HG03439 (cell line): ENCODE data around the gene FBL.
"Not testable (repeated sequence)": the region's sequence is repeated elsewhere in the genome, so short reads cannot be mapped to it uniquely, and the experiment has no call there.

Source experiments
- ATAC-seq: cut with Tn5 transposase; IDR thresholded peaks from one replicate; pipeline ENCODE4 v1.9.1; 2021; ENCODE audit warnings: mild to moderate bottlenecking, moderate library complexity; ENCODE audit not compliant: unreplicated experiment

The FBL gene

DNA sequence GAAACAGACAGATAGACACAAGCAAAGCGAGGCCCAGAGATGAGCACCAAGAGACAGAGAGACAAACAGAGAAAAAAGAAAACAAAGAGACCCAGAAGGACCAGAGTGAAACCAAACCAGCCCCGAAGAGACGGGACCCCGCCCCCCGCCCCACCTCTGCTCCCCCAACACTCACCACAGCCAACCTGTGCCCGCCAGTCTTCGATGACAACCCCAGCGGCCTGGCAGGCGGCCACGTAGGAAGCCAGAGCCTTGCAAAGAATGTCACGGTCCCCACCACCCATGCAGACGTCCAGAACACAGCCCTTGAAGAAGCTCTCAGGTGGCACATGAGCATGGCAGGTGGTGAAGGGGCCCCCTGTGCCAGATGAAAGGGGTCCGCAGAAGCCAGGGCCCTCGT lies 31.3 kb upstream of the FBL start:
- ATAC-seq, result not testable (repeated sequence)

DNA sequence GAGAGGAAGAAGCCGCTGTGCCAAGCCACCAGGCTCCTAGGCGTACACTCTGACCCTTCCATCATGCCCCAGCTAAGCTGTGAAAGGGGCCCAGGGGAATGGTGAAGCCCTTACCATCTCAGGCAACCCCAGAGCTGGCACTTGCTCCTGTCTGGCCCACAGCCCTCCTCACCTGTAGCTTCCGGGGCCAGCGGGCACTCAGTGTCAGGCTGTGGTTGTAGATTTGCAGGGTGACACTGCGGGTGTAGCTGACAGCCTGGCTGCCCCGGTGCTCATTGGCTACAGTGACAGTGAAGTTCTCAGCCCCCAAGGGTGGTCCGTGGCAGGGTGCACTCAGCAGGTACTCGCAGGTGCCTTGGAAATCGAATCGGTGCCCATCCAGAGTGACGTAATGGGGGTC lies 30.3 kb upstream of the FBL start:
- not testable (repeated sequence) for ATAC-seq

DNA sequence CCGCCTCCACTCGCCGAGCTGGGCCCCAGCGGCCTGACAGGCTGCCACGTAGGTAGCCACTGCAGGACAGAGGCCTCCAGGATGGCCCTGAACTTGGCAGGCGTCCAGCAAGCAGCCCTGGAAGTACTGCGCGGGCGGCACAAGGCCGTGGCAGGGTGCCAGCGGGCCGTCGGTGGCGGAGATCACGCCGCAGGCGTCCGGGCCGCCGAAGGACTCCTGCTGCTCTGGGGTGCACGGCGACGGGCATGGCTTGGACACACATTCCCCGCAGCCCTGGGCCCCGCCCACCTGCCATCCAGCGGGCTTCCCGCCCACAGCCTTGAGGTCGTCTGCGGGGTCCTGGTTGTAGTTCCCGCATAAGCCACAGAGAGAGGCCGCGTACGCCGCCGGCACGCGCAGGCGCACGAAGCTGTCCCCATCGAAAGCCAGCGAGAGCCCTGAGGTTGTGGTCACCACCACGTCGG lies 29.3 kb upstream of the FBL start:
- ATAC-seq, result not testable (repeated sequence)

DNA sequence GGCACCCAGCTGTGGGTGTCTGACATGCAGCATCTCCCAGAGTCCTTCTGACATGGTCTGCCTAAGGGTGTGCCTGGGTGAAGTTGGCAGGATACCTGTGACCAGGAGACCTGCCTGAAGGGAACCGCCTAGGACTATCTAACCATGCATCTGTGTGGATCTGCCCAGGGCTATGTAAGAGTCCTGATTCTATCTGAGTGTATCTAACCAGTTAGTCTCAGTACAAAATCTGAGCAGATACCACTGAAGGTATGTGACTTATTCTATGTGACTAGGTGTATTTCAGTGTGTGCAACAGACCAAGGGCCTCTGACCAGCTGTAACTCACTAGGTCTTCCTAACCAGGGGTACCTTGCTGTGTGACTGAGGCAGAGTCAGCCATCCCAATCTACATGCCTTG lies 28.2 kb upstream of the FBL start:
- no peak for ATAC-seq

DNA sequence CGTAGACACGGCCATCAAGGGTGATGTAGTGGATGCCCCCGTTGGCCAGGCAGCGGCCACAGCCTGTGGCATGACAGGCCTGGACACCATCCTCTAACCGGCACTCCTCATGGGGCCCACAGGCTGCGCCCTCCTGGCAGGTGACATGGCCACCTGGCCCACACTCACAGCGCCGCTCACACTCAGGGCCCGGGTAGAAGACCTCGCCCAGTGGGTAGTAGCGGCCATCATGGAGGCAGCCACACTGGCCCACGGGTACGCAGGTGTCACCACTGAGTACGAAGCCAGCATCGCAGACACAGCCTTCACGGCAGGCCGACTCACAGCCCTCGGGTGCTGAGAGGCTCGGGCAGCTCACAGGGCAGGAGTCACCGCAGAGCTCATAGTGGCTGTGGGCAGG lies 27.2 kb upstream of the FBL start:
- no peak for ATAC-seq

DNA sequence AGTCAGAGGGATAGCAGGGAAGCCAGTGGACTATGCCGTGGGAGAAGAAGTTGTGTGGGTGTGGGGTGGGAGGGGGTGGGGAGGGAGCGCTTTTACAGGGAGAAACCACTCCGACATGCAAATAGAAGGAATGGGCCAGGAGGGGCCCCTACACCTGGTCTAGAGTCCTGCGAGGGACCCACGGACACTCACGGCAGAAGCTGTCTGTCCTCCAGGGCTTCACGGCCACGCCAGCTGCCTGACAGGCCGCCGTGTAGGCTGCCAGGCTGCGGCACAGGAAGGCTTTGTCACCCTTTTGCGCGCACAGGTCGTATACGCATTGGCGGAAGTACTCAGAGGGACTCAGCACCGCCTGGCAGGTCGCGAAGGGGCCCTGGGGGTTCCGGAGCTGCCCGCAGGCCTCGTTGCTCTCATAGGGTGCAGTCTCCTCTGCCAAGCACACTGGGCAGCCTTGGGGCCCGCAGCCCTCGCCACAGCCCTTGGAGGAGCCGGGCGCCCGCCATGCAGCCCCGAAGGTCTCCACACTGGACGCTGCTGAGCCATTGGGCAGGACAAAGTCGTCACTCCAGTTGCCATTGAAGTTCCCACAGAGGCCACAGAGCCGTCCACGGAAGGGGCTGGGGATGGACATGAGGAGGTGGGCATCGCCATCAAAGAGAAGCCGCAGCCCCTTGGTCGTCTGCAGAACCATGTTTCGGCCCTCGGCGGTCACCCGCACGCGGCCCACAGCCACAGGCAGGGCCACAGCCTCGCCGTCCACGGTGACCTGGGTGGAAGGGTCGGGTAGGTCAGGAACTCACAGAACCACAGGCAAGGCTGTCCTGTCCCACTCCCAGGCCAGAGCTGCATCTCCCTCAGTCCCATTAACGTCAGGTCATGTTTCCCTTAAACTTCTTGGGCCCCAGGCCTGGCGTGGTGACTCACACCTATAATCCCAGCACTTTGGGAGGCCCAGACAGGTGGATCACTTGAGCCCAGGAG lies 26.0 kb upstream of the FBL start:
- no peak for ATAC-seq

DNA sequence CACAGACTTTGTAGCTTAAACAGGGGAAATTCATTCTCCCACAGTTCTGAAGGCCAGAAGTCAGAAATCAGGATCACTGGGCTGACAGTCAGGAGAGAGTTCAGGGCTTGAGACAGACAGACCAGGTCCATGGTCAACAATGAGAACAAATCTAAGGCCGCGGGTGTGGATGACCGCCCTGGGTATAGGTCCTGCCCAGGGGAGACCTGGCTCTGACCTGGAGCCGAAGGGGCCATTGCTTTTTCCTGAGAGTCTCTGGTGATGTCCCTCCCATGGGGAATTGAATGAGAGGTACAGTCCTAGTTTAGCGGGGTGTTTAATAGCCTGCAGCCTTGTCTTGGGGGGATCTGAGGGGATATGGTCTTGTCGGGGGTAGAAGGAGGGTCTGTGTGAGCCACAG lies 25.2 kb upstream of the FBL start:
- no peak for ATAC-seq

DNA sequence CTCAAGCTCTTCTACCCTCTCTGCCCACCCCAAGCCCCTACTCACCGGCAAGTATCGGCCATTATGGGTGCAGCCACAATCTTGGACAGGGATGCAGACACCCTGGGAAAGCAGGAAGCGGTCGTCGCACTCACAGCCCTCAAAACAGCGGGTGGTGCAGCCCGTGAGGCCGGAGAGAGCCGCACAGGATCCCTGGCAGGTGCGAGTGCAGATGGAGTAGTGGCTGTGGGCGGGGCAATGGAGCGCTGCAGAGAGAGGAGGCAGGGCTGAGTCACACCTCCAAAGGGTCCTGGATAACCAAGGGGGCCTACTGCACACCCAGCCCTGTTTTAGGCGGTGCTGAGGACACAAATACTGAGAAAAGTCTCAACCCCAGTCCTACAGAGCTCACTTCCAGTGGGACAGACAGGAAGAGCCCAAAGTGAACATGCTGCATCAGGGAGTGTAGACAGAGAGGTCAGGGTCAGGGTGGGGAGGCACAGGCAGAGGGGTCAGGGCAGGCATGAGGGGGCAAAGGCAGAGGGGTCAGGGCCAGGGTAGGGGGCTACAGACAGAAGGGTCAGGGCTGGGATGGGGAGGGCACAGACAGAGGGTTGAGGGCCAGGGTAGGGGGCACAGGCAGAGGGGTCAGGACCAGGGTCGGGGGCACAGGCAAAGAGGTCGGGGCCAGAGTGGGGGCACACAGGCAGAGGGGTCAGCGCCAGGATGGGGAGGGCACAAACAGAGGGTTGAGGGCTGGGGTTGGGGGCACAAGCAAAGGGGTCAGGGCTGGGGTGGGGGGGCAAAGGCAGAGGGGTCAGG lies 24.2 kb upstream of the FBL start:
- no peak for ATAC-seq

DNA sequence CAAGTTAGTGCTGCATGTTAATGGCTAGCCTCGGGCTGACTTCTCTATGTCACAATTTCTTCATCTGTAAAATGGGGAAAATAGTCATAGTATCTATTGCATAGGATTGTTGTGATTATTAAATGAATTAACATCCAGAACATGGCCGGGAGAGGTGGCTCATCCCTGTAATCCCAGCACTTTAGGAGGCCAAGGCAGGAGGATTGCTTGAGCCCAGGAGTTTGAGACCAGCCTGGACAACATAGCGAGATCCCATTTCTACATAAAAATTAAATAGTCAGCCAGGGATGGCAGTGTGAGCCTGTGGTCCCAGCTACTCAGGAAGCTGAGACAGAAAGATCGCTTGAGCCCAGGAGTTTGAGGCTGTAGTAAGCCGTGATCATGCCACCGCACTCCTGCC lies 21.8 kb upstream of the FBL start:
- no peak for ATAC-seq

DNA sequence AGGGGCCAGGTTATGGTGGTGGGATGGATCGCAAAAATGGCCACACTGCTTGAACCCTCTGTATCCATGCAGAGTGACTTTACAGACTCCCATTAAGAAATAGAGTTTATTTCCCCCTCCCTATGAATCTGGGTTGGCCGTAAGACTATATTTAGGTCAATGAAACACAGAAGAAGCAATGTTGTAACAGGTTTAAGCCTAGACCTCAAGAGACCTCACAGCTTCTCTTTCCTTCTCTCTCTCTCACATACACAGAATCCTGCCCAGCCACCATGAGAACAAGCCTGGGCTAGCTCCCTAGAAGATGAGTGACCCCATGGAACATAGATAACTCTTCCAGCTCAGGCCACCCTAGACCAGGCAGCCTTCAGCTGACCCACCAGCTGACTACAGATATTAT lies 21.0 kb upstream of the FBL start:
- no peak for ATAC-seq

DNA sequence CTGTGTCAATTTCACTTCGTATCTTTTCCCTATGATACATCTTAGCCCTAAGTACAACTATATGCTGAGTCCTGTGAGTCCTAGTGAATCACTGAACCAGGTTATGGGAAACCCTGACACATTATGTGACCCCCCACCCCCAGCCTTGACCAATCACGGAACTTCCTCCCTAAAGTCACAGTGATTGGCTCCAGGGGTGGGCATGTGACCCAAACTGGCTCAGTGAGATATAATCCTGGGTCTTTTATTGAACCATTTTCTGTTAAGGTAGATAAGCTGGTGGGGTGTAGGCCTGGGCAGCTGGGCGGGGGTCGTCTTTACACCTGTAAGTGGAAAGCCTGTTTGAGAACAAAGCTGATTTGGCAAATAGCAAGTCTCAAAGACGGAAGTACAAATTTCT lies 19.8 kb upstream of the FBL start:
- ATAC-seq, result no peak

DNA sequence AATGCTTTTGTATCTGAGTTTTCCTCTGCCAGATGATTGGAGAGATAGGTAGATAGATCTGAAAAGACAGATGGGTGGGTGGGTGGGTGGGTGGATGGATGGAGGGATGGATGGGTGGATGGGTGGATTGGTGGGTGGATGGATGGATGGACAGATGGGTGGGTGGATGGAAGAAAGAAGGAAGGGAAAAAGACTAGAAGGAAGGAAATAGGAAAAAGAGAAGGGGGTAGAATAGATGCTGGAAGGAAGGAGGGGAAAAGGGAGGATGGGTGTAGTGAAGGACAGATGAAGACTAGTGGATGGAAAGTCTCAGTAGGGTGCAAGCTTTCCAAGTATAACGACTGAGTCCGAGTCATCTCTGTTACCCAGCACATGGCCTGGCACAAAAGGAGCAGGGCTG lies 19.0 kb upstream of the FBL start:
- no peak for ATAC-seq

DNA sequence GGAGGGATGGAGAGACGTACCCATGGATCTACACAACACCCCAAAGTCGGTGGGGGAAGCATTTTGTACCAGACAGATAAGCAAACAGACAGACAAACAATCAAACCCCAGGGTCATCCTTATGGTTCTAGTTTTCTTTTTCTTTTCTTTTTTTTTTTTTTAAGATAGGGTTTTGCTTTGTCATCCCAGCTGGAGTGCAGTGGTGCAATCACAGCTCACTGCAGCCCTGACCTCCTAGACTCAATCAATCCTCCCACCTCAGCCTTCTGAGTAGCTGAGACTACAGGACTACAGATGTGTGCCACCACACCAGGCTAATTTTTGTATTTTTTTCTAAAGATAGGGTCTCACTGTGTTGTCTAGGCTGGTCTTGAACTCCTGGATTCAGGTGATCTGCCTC lies 17.9 kb upstream of the FBL start:
- ATAC-seq, result no peak

DNA sequence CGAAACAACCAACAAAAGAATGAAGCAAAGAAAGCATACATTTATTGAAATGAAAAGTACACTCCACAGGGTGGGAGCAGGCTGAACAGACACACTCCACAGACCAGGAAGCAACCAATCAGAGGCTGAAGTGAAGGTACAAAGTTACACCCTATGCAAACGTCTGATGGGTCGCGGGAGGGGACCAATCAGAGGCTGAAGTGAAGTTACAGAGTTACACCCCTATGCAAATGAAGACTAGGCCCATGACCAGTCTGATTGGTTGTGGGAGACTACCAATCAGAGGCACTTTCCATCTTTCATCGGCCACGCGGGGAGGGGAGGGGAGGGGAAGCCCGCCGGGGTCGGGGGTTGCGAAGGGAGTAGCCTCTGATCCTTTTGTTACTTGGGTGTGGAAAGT lies 12.4 kb upstream of the FBL start:
- ATAC-seq, result no peak

DNA sequence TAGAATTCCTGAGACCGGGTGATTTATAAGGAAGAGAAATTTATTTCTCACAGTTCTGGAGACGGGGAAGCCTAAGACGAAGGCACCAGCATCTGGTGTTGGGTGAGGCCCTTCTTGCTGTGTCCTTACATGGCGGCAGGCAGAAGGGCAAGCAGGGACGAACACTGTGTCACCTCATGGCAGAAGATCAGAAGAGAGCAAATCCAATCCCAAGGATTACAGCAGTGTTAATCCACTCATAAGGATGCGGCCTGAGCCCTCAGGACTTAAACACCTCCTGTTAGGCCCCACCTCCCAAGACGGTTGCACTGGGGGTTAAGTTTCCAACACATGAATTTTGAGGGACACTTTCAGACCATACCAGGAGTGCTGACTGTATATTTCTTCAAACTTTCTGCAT lies 6.7 kb upstream of the FBL start:
- no peak for ATAC-seq

DNA sequence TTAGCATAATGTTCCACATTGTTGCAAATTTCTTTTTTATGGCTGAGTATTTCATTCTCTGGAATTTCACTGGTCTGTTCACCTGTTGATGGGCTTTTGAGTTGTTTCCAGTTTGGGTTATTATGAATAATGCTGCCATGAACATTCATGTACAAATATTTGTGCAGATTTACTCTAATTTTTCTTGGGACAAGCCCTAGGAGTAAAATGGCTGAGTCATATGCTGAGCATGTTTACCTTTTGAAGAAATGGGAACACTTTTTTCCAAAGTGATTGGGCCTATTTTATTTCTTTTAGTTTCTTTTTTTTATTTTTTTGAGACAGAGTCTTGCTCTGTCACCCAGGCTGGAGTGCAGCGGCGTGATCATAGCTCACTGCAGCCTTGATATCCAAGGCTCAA lies 4.7 kb upstream of the FBL start:
- no peak for ATAC-seq

DNA sequence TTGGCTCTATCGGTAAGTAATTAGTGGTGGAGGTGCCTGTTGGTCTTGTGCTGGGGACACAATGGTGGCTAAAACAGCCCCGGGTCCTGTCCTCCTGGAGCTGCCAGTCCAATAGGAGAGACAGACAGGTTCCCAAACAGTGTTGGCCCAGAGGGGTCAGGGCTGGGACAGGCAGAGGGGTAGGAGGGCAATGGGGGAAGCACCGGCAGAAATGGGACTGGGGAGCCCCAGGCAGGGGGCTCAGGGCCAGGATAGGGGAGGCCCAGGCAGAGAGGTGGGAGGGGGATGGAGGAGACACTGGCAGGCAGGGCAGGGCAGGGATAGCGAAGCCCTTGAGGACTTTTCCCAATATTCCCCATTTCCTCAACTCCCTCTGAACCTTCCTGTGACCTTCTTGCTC lies 2.2 kb upstream of the FBL start:
- ATAC-seq, result no peak

DNA sequence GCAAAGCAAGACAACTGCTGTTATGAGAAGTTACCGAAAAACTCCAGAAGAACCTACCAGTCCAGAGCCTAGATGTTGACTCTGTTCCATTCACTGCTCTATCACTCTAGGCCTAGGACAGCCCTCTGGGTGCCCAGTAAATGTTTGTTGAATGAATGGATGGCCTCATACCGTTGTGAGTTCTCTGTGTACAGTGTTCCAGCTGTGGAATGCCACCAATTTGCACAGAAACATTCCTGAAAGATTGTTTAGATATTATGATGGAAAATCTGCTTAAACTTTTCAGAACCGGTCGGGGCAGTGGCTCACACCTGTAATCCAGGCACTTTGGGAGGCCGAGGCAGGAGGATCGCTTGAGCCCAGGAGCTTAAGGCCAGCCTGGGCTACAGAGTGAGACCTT lies 1.3 kb upstream of the FBL start:
- ATAC-seq, result no peak

DNA sequence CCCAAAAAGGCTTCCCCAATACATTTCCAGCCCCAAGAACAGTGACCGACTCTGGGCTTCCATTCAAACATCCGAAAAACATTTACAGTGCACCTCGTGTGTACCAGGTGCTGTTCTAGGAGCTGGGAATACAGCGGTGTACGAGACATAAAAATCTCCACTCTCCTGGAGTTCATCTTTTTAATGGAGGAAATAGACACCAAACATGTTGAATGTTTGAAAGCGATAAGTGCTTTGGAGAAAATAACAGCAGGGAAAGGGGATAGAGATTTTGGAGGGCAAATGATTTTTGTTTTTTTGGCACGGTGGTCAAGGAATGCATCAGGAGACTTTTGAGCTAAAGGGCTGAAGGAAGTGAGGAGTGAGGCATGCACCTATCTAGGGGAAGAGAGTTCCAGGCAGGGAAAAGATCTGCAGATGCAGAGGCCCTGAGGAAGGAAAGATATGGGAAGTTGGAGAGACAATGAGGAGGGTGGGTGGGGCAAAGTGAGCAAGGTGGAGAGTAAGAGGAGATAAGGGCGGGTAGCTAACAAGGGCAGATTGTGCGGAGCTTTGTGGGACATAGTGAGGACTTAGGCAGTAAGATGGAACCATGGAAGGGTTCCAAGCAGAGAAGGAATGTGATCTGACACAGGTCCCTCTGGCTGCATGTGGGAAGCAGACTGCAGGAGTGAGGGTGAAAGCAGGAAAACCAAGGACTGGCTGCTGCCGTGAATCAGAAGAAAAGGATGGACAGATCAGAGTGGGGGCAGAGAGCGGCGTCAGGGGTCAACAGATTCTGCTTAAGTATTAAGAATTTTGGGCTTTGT lies 703 bp upstream of the FBL start:
- ATAC-seq, result no peak

DNA sequence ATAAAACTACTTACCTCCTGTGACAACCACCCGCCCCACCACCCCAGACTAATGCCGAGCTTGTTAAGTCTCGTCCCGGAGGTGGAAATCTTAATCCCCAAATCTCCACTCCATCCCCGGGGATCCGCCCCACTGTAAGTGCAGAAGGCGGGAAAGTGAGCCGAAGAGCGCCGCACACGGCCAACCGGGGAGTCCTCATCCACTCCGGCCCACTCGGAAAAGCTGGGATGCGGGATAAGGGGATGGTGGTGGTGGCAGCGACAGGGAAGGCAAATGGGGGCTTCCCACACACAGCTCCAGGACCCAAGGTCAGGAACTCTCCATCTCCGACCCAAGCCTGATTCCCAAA lies 621 bp downstream of the FBL start:
- no peak for ATAC-seq

DNA sequence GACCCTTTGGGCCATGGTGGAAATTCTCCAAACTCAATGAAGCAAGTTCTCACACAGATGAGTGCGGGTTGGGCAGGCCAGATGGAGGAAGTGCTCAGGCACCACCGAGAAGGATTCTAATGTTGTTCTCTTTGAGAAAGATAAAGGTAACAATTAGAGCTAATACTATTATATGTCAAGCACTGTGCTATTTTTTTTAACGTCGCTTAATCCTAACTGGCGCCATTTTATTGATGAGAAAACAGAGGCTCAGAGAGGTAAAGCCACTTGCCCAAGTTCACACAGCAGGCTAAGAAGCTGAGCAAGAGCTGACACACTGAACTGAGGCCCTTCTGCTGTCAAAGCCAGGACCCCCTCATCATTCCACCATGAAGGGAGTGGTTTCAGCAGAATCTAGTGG lies 1.0 kb downstream of the FBL start:
- no peak for ATAC-seq
